SK-N-SH treated with all-trans-retinoic acid at 6 μM for 48 hours (cell line): Measurements from ENCODE around the gene TMTC2.

ENCODE experiments used
- BACH2 ChIP-seq: fragments of 250-450 bp; sonication (Bioruptor Pico); IDR thresholded peaks from 2 replicates; pipeline ENCODE4 v1.9.0; 2021; ENCODE audit warnings: mild to moderate bottlenecking, borderline replicate concordance
- CREB5 ChIP-seq: fragments of 250-450 bp; sonication (Bioruptor Pico); IDR thresholded peaks from 2 replicates; pipeline ENCODE4 v1.5.1; 2020; ENCODE audit warnings: low read depth, mild to moderate bottlenecking, moderate library complexity
- CSDC2 ChIP-seq: fragments of 250-450 bp; sonication (Bioruptor Pico); IDR thresholded peaks from 2 replicates; pipeline ENCODE4 v1.5.0; 2020; ENCODE audit warnings: mild to moderate bottlenecking, moderate library complexity
- GLIS3 ChIP-seq: fragments of 250-450 bp; sonication (Bioruptor Pico); IDR thresholded peaks from 2 replicates; pipeline ENCODE4 v1.5.0; 2020; ENCODE audit warnings: mild to moderate bottlenecking, moderate library complexity
- ISL1 ChIP-seq: fragments of 250-450 bp; sonication (Bioruptor Pico); IDR thresholded peaks from 2 replicates; pipeline ENCODE4 v2.1.2; 2022; ENCODE audit warnings: mild to moderate bottlenecking, moderate library complexity
- PATZ1 ChIP-seq: fragments of 250-450 bp; sonication (Bioruptor Pico); IDR thresholded peaks from 2 replicates; pipeline ENCODE4 v1.8.0; 2020; ENCODE audit warnings: mild to moderate bottlenecking, moderate library complexity, borderline replicate concordance
- PPARA ChIP-seq: fragments of 250-450 bp; sonication (Bioruptor Pico); IDR thresholded peaks from 2 replicates; pipeline ENCODE4 v1.5.0; 2020; ENCODE audit warnings: mild to moderate bottlenecking, borderline replicate concordance
- ZC3H10 ChIP-seq: fragments of 250-450 bp; sonication (Bioruptor Pico); IDR thresholded peaks from 2 replicates; pipeline ENCODE4 v1.5.1; 2021; ENCODE audit warnings: mild to moderate bottlenecking, moderate library complexity
- ZFP30 ChIP-seq: fragments of 450-650 bp; formaldehyde crosslinking; IDR thresholded peaks from 2 replicates; pipeline ENCODE4 v1.5.0; 2022; ENCODE audit warnings: mild to moderate bottlenecking, moderate library complexity

- TF ChIP-seq PATZ1 (CRISPR knock-in tag): 0 out of 2 replicates have a peak, but pooled peaks have one; percentile 45
- no peak for TF ChIP-seq CSDC2 (CRISPR knock-in tag)
- no peak for TF ChIP-seq GLIS3 (CRISPR knock-in tag)
- TF ChIP-seq BACH2: no peak
- no peak for TF ChIP-seq ZFP30 (CRISPR knock-in tag)
- TF ChIP-seq CREB5 (CRISPR knock-in tag): no peak
- no peak for TF ChIP-seq PPARA (CRISPR knock-in tag)
- TF ChIP-seq ZC3H10 (CRISPR knock-in tag): 0 out of 2 replicates have a peak, but pooled peaks have one; percentile 62
- TF ChIP-seq ISL1 (CRISPR knock-in tag): peak; percentile 60
Observed at GRCh38 chr12:83016991-83017390, 330.3 kb downstream of the TMTC2 start.
